ENCODE results near the gene ESRRA.

GRCh38 chr11:64341851-64342791 lies 36.8 kb downstream of the ESRRA start:
- TF ChIP-seq POLR2A (IDR thresholded peaks at IDR 0.05; ENCODE audit: low read depth, low read length) (no peak), POLR2AphosphoS5 (IDR thresholded peaks at IDR 0.05; ENCODE audit: low read depth, low read length) (no peak), PAX5 (IDR thresholded peaks at IDR 0.05; ENCODE audit: insufficient read depth, low read length, severe bottlenecking) (no peak), TAF1 (IDR thresholded peaks at IDR 0.05; ENCODE audit: low read depth, low read length) (no peak), SPI1 (IDR thresholded peaks at IDR 0.05; ENCODE audit: low read depth, low read length) (no peak), POU2F2 (IDR thresholded peaks at IDR 0.05; ENCODE audit: low read depth, low read length) (no peak)
